ENCODE data around the gene CAV2.

DNA sequence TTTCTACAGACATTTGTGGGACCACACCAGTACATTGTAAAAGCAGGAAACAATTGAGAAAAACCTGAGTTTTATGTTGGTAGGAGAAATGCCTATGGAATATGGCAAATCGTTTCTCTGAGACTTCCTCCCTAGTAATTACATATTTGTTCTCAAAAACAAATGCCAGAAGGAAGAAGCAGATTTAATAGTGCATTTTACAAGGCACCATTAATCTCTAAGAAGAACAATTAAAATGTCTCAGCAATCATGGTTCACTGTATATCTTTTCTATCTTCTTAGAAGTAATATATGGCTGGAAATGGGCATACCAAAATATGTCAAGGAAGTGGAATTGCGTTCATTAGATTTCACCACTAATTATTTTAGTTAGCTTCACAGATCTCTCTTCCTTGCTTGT is 38.6 kb downstream of the CAV2 start:
- TF ChIP-seq, protein P1, sequence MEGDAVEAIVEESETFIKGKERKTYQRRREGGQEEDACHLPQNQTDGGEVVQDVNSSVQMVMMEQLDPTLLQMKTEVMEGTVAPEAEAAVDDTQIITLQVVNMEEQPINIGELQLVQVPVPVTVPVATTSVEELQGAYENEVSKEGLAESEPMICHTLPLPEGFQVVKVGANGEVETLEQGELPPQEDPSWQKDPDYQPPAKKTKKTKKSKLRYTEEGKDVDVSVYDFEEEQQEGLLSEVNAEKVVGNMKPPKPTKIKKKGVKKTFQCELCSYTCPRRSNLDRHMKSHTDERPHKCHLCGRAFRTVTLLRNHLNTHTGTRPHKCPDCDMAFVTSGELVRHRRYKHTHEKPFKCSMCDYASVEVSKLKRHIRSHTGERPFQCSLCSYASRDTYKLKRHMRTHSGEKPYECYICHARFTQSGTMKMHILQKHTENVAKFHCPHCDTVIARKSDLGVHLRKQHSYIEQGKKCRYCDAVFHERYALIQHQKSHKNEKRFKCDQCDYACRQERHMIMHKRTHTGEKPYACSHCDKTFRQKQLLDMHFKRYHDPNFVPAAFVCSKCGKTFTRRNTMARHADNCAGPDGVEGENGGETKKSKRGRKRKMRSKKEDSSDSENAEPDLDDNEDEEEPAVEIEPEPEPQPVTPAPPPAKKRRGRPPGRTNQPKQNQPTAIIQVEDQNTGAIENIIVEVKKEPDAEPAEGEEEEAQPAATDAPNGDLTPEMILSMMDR (conservative IDR thresholded peaks at IDR 0.05 in 1 of 2, IDR thresholded peaks at IDR 0.05 in 1 of 2; ENCODE audit: low read depth in 1 of 2, low read length in 2 of 2), result no peak
- no peak for TF ChIP-seq EZH2 (IDR thresholded peaks at IDR 0.05; ENCODE audit: low read length, missing control alignments)
